SK-N-SH treated with all-trans-retinoic acid at 6 μM for 48 hours (cell line): ENCODE measurements around the gene ANGPTL5.

ENCODE experiments used
- ARNTL ChIP-seq: fragments of 450-650 bp; formaldehyde crosslinking; IDR thresholded peaks from 2 replicates; pipeline ENCODE4 v1.5.0; 2020; ENCODE audit warnings: low read depth, mild to moderate bottlenecking, moderate library complexity, borderline replicate concordance
- CSDC2 ChIP-seq: fragments of 250-450 bp; sonication (Bioruptor Pico); IDR thresholded peaks from 2 replicates; pipeline ENCODE4 v1.5.0; 2020; ENCODE audit warnings: mild to moderate bottlenecking, moderate library complexity
- ESRRG ChIP-seq: fragments of 250-450 bp; sonication (Bioruptor Pico); IDR thresholded peaks from 2 replicates; pipeline ENCODE4 v1.6.1; 2021; ENCODE audit warnings: mild to moderate bottlenecking
- POU6F1 ChIP-seq: fragments of 250-450 bp; sonication (Bioruptor Pico); IDR thresholded peaks from 2 replicates; pipeline ENCODE4 v1.8.0; 2021; ENCODE audit warnings: low read depth, mild to moderate bottlenecking, moderate library complexity, borderline replicate concordance
- PPARA ChIP-seq: fragments of 250-450 bp; sonication (Bioruptor Pico); IDR thresholded peaks from 2 replicates; pipeline ENCODE4 v1.5.0; 2020; ENCODE audit warnings: mild to moderate bottlenecking, borderline replicate concordance
- RARB ChIP-seq: fragments of 250-450 bp; sonication (Bioruptor Pico); IDR thresholded peaks from 2 replicates; pipeline ENCODE4 v1.8.0; 2021; ENCODE audit warnings: mild to moderate bottlenecking, moderate library complexity
- TCF4 ChIP-seq: fragments of 250-450 bp; sonication (Bioruptor Pico); IDR thresholded peaks from 2 replicates; pipeline ENCODE4 v1.8.0; 2021; ENCODE audit warnings: mild to moderate bottlenecking, moderate library complexity, borderline replicate concordance
- TOX ChIP-seq: fragments of 250-450 bp; sonication (Bioruptor Pico); IDR thresholded peaks from 2 replicates; pipeline ENCODE4 v1.8.0; 2021; ENCODE audit warnings: mild to moderate bottlenecking, moderate library complexity, borderline replicate concordance
- ZNF565 ChIP-seq: fragments of 450-650 bp; formaldehyde crosslinking; conservative IDR thresholded peaks from 2 replicates; pipeline ENCODE4 v1.5.0; 2020; ENCODE audit warnings: low read depth, mild to moderate bottlenecking, moderate library complexity
- TF ChIP-seq, protein P1 (sequence below): fragments of 250-450 bp; sonication (Bioruptor Pico); IDR thresholded peaks from 2 replicates; pipeline ENCODE4 v1.8.0; 2020; ENCODE audit warnings: mild to moderate bottlenecking, moderate library complexity, borderline replicate concordance

DNA sequence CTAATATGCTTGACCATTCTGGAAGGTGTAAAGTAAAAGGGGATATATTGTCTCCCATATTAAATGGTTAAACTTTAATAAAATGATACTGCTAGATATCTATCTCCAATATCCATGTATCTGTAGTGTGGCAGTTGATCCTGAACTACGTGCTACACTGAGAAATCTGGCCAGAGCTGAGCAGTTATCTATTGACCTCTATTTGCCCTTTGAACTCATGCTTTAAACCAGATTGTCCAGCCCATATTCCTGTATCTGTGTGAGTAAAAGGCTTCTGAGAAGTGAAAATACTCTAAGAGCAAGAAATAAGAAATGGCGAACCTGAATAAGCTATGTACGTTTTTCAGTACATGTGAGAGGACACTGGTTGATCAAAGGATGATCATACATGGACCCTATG is 39.0 kb upstream of the ANGPTL5 start:
- TF ChIP-seq, protein P1, sequence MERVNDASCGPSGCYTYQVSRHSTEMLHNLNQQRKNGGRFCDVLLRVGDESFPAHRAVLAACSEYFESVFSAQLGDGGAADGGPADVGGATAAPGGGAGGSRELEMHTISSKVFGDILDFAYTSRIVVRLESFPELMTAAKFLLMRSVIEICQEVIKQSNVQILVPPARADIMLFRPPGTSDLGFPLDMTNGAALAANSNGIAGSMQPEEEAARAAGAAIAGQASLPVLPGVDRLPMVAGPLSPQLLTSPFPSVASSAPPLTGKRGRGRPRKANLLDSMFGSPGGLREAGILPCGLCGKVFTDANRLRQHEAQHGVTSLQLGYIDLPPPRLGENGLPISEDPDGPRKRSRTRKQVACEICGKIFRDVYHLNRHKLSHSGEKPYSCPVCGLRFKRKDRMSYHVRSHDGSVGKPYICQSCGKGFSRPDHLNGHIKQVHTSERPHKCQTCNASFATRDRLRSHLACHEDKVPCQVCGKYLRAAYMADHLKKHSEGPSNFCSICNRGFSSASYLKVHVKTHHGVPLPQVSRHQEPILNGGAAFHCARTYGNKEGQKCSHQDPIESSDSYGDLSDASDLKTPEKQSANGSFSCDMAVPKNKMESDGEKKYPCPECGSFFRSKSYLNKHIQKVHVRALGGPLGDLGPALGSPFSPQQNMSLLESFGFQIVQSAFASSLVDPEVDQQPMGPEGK (CRISPR knock-in tag): no peak
- no peak for TF ChIP-seq TOX (CRISPR knock-in tag)
- TF ChIP-seq PPARA: no peak
- no peak for TF ChIP-seq CSDC2 (CRISPR knock-in tag)
- TF ChIP-seq ZNF565 (CRISPR knock-in tag): no peak
- TF ChIP-seq ARNTL (CRISPR knock-in tag): no peak
- no peak for TF ChIP-seq ESRRG (CRISPR knock-in tag)
- no peak for TF ChIP-seq POU6F1 (CRISPR knock-in tag)
- no peak for TF ChIP-seq RARB (CRISPR knock-in tag)
- TF ChIP-seq TCF4: no peak
